ENCODE results near the gene RAP2B. TPM values are rescaled to one million over a fixed set of nuclear protein-coding genes. Genes with fewer than 3 reads are reported as not detected.

RAP2B gene
- polyA plus RNA-seq, 1 donor (not counting 4 experiments of a cell fraction or from before 2014, with no cell fraction given) = 20.1 TPM

DNA sequence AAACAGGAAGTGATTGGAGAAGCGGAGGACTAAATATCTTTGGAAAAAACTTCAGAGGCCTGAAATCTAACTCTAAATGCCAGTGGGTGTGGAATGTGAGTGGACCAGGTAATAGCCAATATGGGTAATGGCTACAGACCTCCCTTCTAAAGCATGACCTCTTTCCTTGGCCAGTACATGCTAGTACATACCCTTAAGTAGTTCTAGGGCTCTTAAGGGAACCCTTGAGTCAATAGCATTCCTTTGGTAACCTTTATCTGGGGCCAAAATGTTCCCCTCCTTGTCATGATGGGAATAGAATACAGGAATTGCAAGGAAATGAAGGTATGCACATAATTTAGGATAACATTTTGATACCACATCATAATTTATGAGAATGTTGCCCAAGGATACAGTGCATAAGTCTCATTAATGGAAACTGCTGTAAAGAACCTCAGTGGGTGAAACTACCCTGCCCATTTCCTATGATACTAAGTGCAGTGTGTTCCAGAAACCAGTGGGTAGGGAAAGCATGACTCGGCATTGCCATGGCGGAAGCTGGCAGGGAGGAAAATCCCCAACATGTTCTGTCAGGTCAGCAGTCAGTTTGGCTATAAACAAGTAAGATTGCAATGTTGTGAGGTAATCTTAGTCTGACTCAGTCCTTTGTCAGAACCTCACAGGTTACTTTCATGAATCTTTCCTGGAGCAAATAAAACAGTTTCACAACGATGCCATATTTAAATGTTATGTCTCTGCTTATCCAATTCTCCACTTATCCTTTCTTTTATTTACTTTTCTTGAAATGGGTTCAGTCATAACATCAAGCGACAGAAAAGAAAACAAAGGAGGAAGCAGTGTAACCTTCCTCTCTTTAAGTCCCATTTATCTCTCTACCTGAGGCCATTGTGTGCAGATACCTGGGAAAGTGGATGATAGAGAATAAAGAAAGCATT, 23.5 kb upstream of the RAP2B start:
- no peaks in the 10 kb centered on the region for H3K36me3 ChIP-seq (ENCODE audit: control insufficient read depth in 2 of 2, extremely low read depth in 1 of 2, insufficient read depth in 2 of 2, low read length in 2 of 2)
- no peaks in the 10 kb centered on the region for H3K27me3 ChIP-seq (ENCODE audit: control insufficient read depth, extremely low read depth, insufficient read depth, low read length)
- peak overlapping the region; percentile 100 for H3K27ac ChIP-seq (ENCODE audit: control insufficient read depth, insufficient read depth, low read length)
- no peaks in the 10 kb centered on the region for H3K79me2 ChIP-seq (ENCODE audit: control insufficient read depth, insufficient read depth, low read length)
- peak overlapping the region; percentile 82 for H3K4me2 ChIP-seq (ENCODE audit: control insufficient read depth, extremely low read depth, insufficient read depth, low read depth, low read length)
- peak; percentile 98 for FAIRE-seq
- H3K9me3 ChIP-seq (ENCODE audit: control insufficient read depth, low read depth, low read length) = no peaks in the 10 kb centered on the region
- H3K9me1 ChIP-seq (ENCODE audit: control insufficient read depth, extremely low read depth, insufficient read depth, low read length) = no peaks in the 10 kb centered on the region
- H3K4me3 ChIP-seq (ENCODE audit: control insufficient read depth in 2 of 3, extremely low read depth in 1 of 3, insufficient read depth in 2 of 3, low read depth in 1 of 3, low read length in 3 of 3) = peak overlapping the region in 2 of 3 experiments; percentile 13 to 44
- peak overlapping the region; percentile 42 for H2AFZ ChIP-seq (ENCODE audit: control insufficient read depth, low read length)
- H3K4me1 ChIP-seq (ENCODE audit: control insufficient read depth, extremely low read depth, insufficient read depth, low read length) = peaks cover 51% of the 10 kb centered on the region
- TF ChIP-seq EZH2 (IDR thresholded peaks at IDR 0.05; ENCODE audit: low read length) (no peak), CTCF (optimal IDR thresholded peaks at IDR 0.05 in 1 of 3, IDR thresholded peaks at IDR 0.05 in 1 of 3, conservative IDR thresholded peaks at IDR 0.05 in 1 of 3; ENCODE audit: extremely low read depth in 1 of 3, insufficient read depth in 2 of 3, low read length in 3 of 3) (no peak)
- no peaks in the 10 kb centered on the region for H4K20me1 ChIP-seq (ENCODE audit: control insufficient read depth, extremely low read depth, insufficient read depth, low read length)
- peak overlapping the region; percentile 85 for H3K9ac ChIP-seq (ENCODE audit: control insufficient read depth, extremely low read depth, insufficient read depth, low read length)
- DNase-seq (ENCODE audit: low read depth, low spot score) = peak; percentile 96
- dilution Hi-C loops (cut with MboI; ENCODE audit: extremely low pct_ligation_motif_present, low sequenced_read_pairs) = no loop called here

DNA sequence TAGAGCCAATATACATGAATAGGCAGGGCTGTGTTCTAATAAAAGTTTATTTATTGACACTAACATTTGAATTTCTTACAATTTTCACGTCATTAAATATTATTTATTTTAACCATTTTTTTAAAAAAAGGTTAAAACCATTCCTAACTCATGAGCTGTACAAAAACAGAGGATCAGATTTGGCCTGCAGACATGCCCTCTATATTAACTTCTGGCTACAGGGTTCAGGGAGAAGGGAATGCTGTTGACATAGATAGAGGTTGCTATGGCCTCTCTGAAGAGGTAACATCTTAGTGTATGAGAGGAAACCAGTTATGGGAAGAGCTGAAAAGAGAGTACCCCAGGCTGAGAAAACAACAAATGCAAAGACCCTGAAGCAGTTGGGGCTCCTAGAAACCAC, 19.1 kb upstream of the RAP2B start:
- Histone ChIP-seq H3K4me3 (ENCODE audit: control insufficient read depth in 2 of 3, extremely low read depth in 1 of 3, insufficient read depth in 2 of 3, low read depth in 1 of 3, low read length in 3 of 3) (no peak overlapping the region), H3K9me1 (ENCODE audit: control insufficient read depth, extremely low read depth, insufficient read depth, low read length) (no peaks in the 10 kb centered on the region), H3K36me3 (ENCODE audit: control insufficient read depth in 2 of 2, extremely low read depth in 1 of 2, insufficient read depth in 2 of 2, low read length in 2 of 2) (no peaks in the 10 kb centered on the region), H3K9me3 (ENCODE audit: control insufficient read depth, low read depth, low read length) (no peaks in the 10 kb centered on the region), H4K20me1 (ENCODE audit: control insufficient read depth, extremely low read depth, insufficient read depth, low read length) (no peaks in the 10 kb centered on the region), H3K27me3 (ENCODE audit: control insufficient read depth, extremely low read depth, insufficient read depth, low read length) (no peaks in the 10 kb centered on the region), H3K79me2 (ENCODE audit: control insufficient read depth, insufficient read depth, low read length) (no peaks in the 10 kb centered on the region), H3K4me1 (ENCODE audit: control insufficient read depth, extremely low read depth, insufficient read depth, low read length) (peaks cover 69% of the 10 kb centered on the region), H3K27ac (ENCODE audit: control insufficient read depth, insufficient read depth, low read length) (peak overlapping the region; percentile 35), H2AFZ (ENCODE audit: control insufficient read depth, low read length) (no peak overlapping the region), H3K4me2 (ENCODE audit: control insufficient read depth, extremely low read depth, insufficient read depth, low read depth, low read length) (no peak overlapping the region), H3K9ac (ENCODE audit: control insufficient read depth, extremely low read depth, insufficient read depth, low read length) (no peak overlapping the region)
- FAIRE-seq (no peak), DNase-seq (ENCODE audit: low read depth, low spot score) (no peak)
- dilution Hi-C loops (cut with MboI; ENCODE audit: extremely low pct_ligation_motif_present, low sequenced_read_pairs) = no loop called here
- TF ChIP-seq EZH2 (IDR thresholded peaks at IDR 0.05; ENCODE audit: low read length) (no peak), CTCF (optimal IDR thresholded peaks at IDR 0.05 in 1 of 3, IDR thresholded peaks at IDR 0.05 in 1 of 3, conservative IDR thresholded peaks at IDR 0.05 in 1 of 3; ENCODE audit: extremely low read depth in 1 of 3, insufficient read depth in 2 of 3, low read length in 3 of 3) (no peak)

Measured in keratinocyte (primary cell).